Right atrium auricular region (tissue), 2 donors: ENCODE results near the gene CSF1R. TPM values are rescaled to one million over a fixed set of nuclear protein-coding genes. Genes with fewer than 3 reads are reported as not detected.
A peak's percentile ranks its signal among the peaks of the same experiment; 100 is the strongest.

ENCODE experiments used
- DNase-seq: peaks from one replicate; pipeline ENCODE4 v3.0.0-alpha.2; 2019; ENCODE audit warnings: low spot score
- H3K27ac ChIP-seq, 2 donors: fragments of 200-600 bp; sonication (generic); 1 replicate in 1 of 2; 2 replicates in 1 of 2; pipeline ENCODE4 v1.5.1; 2016 to 2019
- H3K27me3 ChIP-seq, 2 donors: fragments of 200-600 bp; sonication (generic); one replicate each; pipeline versions ENCODE4 v1.5.1 to v1.6.0; 2017 to 2019
- H3K36me3 ChIP-seq: fragments of 200-600 bp; sonication (generic); one replicate; pipeline ENCODE4 v1.5.1; 2016
- H3K4me1 ChIP-seq, 2 donors: fragments of 200-600 bp; sonication (generic); one replicate each; pipeline versions ENCODE4 v1.5.1 to v1.6.0; 2017 to 2019
- H3K4me3 ChIP-seq, 2 donors: fragments of 200-600 bp; sonication (generic); 1 replicate in 1 of 2; 2 replicates in 1 of 2; pipeline ENCODE4 v1.5.1; 2017 to 2019; ENCODE audit warnings: mild to moderate bottlenecking in 1 of 2, moderate library complexity in 1 of 2
- H3K9me3 ChIP-seq, 2 donors: fragments of 200-600 bp; sonication (generic); one replicate each; pipeline ENCODE4 v1.5.1; 2019
- total RNA-seq, 2 donors: library from RNA; depleted of rRNA; stranded (reverse); fragments of >200 nt; gene quantifications; one replicate each; pipeline ENCODE4 v1.1.0, GENCODE V29; 2016
- TF ChIP-seq, protein P1 (sequence below), 2 donors: fragments of 200-600 bp; sonication (generic); IDR thresholded peaks; one replicate each; pipeline ENCODE4 v1.5.1; 2019; ENCODE audit warnings: antibody characterized with exemption in 2 of 2

Gene CSF1R
- total RNA-seq, 2 donors from 2014 or later: 11.2 to 24.6 TPM

DNA sequence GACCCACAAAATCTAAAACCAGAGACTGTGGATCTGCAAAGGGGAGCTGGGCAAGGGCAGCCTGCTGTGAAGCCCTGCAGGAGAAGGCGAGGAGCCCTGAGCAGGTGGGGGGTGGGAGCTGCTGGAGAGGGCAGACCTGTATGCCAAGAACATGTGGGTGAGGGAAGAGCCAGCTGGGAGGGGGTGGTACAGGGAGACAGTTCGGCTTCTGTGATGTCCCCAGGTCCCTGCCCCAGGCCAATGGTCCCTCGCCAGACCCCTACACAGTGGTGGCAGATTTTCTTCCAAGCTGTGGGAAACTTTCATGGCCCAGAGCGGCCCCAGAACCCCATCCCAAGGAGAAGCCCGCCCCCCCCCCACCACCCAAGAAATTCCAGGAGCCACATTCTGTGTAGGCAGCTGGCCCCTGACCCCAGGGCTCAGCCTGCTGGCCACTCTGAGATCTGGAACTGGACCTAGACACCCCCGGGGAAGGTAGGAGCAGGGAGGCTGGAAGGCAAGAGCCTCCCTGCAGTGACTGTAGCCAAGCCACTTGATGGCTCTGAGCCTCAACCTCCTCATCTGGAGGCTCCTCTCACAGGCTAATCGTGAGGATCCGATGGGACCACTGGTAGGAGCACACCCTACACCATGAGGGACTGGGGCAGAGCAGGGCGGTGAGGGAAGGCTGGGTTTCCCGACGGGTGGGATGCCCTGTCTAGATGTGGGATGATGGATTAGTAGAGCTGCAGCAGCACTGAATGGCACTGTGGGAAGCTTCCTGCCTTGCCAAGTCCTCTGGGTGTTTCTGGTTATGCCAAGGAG is 22.6 kb upstream of the CSF1R start:
- H3K27me3 ChIP-seq: no peaks in the 10 kb centered on the region
- peak; percentile 44 for DNase-seq
- H3K36me3 ChIP-seq: no peaks in the 10 kb centered on the region
- TF ChIP-seq, protein P1, sequence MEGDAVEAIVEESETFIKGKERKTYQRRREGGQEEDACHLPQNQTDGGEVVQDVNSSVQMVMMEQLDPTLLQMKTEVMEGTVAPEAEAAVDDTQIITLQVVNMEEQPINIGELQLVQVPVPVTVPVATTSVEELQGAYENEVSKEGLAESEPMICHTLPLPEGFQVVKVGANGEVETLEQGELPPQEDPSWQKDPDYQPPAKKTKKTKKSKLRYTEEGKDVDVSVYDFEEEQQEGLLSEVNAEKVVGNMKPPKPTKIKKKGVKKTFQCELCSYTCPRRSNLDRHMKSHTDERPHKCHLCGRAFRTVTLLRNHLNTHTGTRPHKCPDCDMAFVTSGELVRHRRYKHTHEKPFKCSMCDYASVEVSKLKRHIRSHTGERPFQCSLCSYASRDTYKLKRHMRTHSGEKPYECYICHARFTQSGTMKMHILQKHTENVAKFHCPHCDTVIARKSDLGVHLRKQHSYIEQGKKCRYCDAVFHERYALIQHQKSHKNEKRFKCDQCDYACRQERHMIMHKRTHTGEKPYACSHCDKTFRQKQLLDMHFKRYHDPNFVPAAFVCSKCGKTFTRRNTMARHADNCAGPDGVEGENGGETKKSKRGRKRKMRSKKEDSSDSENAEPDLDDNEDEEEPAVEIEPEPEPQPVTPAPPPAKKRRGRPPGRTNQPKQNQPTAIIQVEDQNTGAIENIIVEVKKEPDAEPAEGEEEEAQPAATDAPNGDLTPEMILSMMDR (IDR thresholded peaks at IDR 0.05): no peak
- no peak overlapping the region for H3K27ac ChIP-seq
- H3K9me3 ChIP-seq: no peaks in the 10 kb centered on the region
- peaks cover 0 to 10% of the 10 kb centered on the region in 2 donors for H3K4me1 ChIP-seq
- H3K4me3 ChIP-seq: no peak overlapping the region

DNA sequence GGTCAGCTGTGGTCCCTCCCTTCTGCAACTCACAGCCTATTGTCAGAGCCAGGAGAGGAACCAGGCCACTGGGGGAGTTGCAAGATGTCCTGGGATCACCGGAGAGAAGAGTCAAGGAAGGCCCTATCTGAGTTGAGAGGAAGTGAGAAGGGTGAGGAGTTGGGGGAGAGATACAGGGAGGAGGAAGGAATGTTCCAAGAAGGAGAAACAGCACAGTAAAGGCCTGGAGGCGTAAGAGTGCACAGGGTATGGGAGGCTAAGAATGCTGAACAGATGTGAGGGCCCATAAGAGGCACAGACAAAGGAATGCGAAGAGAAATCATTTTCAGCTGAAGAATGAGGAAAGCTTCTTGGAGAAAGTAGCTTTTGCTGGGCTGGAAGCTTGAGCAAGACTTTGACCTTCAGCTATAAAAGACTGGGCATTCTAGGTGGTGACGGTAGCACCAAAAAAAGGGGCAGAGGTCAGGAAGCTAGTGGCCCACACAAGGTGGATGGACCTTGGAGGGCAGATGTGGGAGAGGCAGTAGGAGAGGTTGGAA is 21.6 kb upstream of the CSF1R start:
- peaks cover 0 to 3% of the 10 kb centered on the region in 2 donors for H3K4me1 ChIP-seq
- no peak overlapping the region for H3K27ac ChIP-seq
- no peak overlapping the region for H3K4me3 ChIP-seq
- H3K27me3 ChIP-seq: no peaks in the 10 kb centered on the region
- H3K9me3 ChIP-seq: no peaks in the 10 kb centered on the region
- TF ChIP-seq, protein P1 (IDR thresholded peaks at IDR 0.05): no peak
- peak; percentile 53 for DNase-seq
- no peaks in the 10 kb centered on the region for H3K36me3 ChIP-seq

DNA sequence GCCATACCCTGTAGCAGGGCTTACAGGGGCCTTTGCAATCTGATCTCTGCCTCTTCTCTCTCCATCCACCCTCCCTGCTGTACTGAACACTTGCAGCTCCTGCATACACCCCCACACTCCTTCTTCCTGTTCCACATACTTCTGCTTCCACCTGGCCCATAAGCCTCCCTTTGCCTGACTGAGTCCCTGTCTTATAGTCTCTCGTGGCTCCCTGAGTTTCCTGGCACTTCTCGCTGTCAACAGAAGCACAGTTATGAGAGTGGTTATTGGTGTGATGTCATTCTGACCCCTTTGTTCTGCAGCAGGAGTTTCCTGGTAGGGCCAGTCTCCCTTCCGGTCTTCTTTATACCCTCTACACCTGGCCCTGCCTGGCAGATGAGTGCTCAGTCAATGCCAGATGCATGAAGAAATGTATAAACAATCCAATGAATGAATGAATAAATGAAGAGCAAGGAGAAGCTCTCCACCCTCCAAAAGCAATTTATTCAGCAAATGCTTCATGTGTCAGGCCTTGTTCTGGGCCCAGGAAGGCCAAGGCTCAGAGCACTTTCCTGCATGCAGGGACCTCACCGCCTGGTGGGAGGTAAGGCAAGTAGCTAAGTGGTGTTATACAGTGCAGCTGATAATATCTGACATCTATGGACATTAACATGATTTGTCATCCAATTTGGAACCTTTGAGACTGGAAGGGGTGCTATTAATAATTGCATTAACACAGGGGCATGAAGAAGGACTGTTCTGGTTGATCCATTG is 20.5 kb upstream of the CSF1R start:
- H3K4me3 ChIP-seq: no peak overlapping the region
- H3K27ac ChIP-seq: no peak overlapping the region
- H3K27me3 ChIP-seq: no peaks in the 10 kb centered on the region
- peak; percentile 32 for DNase-seq
- no peaks in the 10 kb centered on the region for H3K4me1 ChIP-seq
- no peaks in the 10 kb centered on the region for H3K9me3 ChIP-seq
- TF ChIP-seq, protein P1 (IDR thresholded peaks at IDR 0.05): no peak
- H3K36me3 ChIP-seq: no peaks in the 10 kb centered on the region

DNA sequence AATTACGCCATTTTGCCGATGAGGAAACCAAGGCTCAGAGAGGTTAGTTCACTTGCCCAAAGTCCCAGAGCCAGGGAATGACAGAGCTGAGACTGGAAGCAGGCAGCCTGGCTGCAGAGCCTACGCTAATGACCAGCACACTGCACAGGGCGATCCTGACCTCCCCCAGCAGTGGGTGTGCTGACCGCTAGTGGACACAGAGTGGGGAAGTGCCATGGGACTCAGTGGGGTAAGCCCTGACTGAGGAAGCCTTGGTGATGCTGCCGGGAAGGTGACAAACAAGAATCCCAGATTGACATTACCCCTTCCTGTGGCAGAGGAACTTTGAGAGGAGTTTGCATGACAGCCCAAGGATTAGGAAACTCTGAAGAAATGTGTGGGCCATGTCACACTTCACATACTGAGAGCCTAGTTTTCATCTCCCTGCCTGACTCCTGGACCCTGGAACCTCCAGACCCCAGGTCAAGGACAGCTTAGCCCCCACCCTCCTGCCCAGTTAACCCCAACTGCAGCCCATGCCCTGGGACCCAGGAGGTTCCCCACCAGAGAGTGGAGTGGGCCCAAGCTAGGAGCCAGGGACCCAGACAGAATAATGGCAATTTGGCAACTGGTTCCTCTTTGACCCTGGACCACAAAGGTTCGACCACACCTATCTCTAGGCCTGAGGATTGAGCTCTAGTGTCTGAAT is 19.7 kb upstream of the CSF1R start:
- peak; percentile 60 for DNase-seq
- no peaks in the 10 kb centered on the region for H3K4me1 ChIP-seq
- H3K27ac ChIP-seq: no peak overlapping the region

DNA sequence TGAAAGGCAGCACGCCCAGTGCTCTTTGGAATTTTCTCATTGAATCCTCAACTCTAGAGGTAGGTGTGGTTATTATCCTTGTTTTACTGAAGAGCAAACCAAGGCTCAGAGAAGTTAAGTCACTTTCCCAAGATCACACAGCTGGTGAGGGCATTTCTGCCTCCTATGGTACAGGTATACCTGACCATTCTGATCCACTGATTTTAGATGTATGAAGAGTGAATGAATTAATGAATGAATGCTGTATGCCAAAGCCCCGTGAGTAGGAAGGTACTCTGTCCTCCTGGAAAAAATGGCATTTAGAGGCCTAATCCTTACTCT is 18.2 kb upstream of the CSF1R start:
- Histone ChIP-seq H3K27me3 (no peaks in the 10 kb centered on the region), H3K9me3 (no peaks in the 10 kb centered on the region), H3K36me3 (no peaks in the 10 kb centered on the region), H3K4me3 (no peak overlapping the region), H3K4me1 (no peaks in the 10 kb centered on the region), H3K27ac (no peak overlapping the region)
- no peak for DNase-seq
- TF ChIP-seq, protein P1 (IDR thresholded peaks at IDR 0.05): no peak

More for the DNA sequence above, 19.7 kb upstream of the CSF1R start:
- Histone ChIP-seq H3K36me3 (no peaks in the 10 kb centered on the region), H3K9me3 (no peaks in the 10 kb centered on the region), H3K4me3 (no peak overlapping the region), H3K27me3 (no peaks in the 10 kb centered on the region)
- TF ChIP-seq, protein P1 (IDR thresholded peaks at IDR 0.05): no peak
